Inflammatory macrophage treated with lipopolysaccharide for 1 hour (primary cell): ENCODE results near the gene KIF1A.
A peak's percentile ranks its signal among the peaks of the same experiment; 100 is the strongest.

ENCODE experiments used
- DNase-seq, 2 donors: peaks; one replicate each; pipeline ENCODE4 v3.0.0-alpha.2; 2020 to 2022

Gene KIF1A

GRCh38 chr2:240762971-240763370 is 57.0 kb downstream of the KIF1A start:
- DNase-seq = no peak

GRCh38 chr2:240762249-240762648 is 57.8 kb downstream of the KIF1A start:
- no peak for DNase-seq

- no peak for DNase-seq
These were observed 59.3 kb downstream of the KIF1A start for GRCh38 chr2:240760576-240761246.

DNA sequence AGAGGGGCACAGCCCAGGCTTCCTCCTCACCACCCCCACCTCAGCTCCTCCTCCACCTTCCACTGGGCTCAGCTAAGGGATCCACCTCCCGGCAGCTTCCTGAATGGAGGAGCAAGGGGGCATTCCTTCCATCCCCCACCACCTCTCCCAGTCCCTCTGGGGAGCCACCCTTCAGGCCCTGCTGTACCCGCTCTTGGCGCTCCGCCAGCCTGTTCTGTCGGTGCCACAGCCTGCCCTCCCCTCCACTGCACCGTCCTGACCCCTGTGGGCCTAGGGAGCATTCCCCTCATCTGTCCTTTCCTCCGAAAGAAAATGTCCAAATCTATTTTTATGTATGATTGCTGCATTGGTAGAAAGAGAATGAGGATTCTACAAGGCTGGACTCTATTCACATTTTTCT is 59.9 kb downstream of the KIF1A start:
- no peak for DNase-seq

GRCh38 chr2:240759459-240759858 is 60.6 kb downstream of the KIF1A start:
- DNase-seq = peak; percentile 9 to 46

GRCh38 chr2:240757086-240757614 is 62.9 kb downstream of the KIF1A start:
- DNase-seq = no peak

DNA sequence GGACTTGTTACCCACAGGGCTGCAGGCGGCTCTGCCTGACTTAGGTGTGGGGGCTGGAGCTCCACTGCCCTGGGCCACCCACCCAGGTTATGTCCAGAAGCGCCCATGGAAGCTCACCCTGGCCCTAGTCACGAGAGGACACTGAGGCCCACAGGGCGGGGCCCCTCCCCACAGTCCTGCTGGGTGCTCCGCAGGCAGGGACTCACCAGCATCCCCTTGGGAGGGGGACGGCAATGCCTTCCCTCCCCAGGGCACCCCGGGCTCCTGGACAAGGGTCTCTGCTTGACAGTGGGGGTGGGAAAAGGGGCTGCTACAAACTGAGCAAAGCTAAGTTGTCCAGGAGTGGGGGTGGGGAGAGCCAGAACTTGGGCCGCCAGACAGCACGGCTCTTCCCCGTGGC is 67.8 kb downstream of the KIF1A start:
- DNase-seq = no peak

DNA sequence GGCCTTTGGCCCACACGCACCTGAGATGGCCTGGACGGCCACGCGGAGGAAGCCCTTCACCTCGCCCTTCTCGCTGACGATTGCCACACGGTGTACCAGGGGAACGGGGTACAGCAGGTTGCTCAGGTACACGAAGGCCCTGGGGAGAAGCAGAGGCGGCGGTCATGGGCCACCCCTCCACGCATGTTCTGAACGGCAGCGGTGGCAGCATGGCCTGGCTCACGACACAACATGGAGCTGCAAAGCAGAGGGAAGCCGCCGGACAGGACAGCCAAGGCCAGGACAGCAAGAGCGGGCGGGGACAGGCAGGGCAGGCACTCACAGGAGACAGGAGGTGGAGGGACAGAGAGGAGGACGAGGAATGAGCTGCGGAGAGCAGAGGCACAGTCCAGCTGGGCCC is 69.6 kb downstream of the KIF1A start:
- DNase-seq = no peak

DNA sequence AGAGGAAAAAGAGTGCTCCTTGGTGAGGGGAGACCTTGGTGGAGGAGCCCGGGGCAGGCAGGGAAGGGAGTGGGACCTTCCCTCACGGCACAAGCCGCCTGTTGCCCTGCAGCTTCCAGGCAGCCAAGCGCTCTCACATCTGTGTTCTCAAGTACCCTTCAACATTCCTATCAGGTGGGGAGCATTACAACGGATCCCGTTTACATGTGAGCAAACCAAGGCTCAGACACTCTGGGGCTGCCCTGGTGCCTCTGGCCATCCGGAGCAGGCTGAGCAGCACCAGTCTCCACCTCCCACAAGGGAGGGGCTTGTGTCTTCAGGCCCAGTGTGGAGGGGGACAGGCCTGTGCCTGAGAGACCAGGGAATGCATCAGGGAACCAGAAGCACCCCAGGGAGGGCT is 70.5 kb downstream of the KIF1A start:
- DNase-seq = no peak

DNA sequence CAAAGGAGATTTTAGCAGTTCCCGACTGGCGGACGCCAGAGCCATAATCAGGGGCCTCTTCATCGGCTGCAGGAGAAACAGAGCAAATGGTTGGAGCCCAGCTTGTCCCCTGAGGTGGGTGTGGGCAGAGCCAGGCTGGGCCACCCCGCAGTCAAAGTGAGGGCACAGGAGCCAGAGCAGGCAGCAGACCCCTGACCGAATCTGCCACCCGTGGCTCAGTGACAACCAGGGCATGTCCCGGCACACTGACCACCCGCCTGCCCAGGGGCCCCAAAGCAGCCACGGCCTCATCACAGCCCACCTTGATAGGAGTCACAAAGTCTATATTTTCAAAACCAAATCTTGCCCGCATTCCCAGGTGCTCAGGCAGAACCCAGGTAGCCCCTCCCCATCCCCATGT is 72.8 kb downstream of the KIF1A start:
- DNase-seq = no peak

- no peak for DNase-seq
These were observed 73.3 kb downstream of the KIF1A start for GRCh38 chr2:240746671-240747070.

DNA sequence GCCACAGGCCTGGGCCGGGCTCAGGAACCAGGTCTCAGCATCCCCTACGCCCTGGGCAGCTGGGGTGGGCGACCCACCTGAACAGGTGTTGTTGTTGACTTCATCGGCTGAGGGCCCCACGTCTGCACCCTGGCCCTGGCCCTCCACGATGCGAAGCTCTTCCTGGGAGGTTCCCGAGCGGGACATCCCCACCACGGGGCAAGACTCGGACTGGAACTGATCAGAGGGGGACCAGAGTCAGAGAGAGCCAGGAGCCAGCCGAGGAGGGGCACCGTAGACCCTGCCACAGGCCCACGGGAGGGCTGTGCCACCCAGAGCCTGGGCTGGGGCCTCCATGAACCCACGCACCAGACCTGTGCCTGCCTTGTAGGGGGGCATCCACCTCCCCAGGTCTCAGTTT is 74.1 kb downstream of the KIF1A start:
- DNase-seq = no peak

DNA sequence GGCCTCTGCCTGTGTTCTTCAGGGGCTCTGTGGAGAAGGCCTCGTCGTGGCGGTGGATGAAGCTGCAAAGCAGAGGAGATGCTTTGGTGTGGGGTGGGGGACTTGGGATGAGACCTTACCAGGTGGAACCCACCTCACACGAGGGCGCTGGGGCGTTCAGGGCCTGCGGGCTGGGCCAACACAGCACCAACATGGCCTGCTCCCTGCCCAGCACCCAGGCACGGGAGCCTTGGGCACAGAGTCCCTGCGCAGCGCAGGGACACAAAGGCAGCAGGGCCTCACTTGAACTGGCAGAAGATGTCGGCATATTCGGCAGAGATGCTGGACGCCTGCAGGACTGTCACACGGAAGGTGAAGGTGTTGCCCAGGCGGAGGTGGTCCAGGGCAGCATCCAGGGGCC is 74.6 kb downstream of the KIF1A start:
- DNase-seq = no peak

DNA sequence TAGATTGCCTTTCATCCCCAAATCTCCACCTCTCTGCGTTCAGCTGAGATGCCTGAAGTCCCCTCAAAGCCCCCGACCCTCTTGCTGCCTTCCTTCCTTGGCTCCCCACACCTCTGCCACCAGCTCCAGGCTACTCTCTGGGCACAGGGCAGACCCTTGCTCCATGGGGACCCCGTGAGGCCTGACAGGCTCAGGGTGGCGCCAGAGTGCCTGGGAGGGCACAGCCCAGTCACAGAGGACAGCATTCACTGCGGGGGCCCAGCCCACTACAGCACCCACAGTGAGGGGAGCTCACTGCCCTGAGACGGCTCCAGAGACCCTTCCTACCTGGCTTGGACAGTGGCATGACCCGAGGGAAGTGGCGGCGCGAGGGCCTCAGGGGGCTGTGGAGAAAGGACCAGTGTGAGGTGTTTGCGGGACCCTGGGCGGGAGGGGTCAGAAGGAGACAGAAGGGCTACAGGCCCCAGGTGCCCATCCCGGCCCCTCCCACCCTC is 77.4 kb downstream of the KIF1A start:
- no peak for DNase-seq

DNA sequence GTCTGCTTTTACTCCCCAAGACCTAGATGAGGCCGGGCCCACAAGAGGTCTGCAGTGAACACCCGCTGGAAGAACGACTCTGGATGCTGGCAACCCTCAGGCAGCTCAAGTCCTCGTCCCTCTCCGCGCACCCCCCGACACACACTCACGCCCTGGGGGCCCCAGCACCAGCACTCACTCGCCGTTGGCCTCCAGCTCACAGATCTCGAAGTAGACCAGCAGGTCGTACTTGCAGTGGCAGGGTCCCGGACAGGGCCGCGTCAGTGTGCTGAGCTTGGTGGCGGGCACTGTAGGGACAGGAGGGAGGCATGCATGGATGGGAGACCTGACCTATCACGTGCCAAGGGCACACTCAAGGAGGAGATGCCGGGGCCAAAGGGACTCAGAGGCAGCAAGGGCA is 78.9 kb downstream of the KIF1A start:
- DNase-seq = no peak

DNA sequence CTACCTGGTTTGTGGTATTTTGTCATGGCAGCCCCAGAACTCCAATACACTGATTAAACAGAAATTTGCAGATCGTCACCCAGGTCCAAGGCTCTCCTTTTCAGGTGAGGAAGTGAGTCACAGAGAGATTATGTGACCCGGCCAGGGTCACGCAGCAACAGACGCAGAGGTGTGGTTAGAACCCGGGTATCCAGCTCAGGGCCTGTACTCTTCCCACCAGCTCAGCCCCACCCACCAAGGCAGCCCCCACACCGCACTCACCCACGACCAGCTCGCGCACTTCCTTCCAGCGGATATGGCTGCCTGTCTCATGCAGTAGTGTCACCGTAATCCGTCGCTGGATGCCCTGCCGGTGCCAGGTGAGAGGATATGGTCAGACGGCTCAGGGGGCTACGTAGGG is 80.2 kb downstream of the KIF1A start:
- DNase-seq = no peak

GRCh38 chr2:240737958-240738357 is 82.1 kb downstream of the KIF1A start:
- DNase-seq = no peak

GRCh38 chr2:240737512-240737911 is 82.5 kb downstream of the KIF1A start:
- no peak for DNase-seq

- DNase-seq = no peak
These were observed 83.5 kb downstream of the KIF1A start for GRCh38 chr2:240736281-240737250.

- no peak for DNase-seq
These were observed 84.5 kb downstream of the KIF1A start for GRCh38 chr2:240735476-240735875.

GRCh38 chr2:240734756-240735155 is 85.3 kb downstream of the KIF1A start:
- DNase-seq = no peak

DNA sequence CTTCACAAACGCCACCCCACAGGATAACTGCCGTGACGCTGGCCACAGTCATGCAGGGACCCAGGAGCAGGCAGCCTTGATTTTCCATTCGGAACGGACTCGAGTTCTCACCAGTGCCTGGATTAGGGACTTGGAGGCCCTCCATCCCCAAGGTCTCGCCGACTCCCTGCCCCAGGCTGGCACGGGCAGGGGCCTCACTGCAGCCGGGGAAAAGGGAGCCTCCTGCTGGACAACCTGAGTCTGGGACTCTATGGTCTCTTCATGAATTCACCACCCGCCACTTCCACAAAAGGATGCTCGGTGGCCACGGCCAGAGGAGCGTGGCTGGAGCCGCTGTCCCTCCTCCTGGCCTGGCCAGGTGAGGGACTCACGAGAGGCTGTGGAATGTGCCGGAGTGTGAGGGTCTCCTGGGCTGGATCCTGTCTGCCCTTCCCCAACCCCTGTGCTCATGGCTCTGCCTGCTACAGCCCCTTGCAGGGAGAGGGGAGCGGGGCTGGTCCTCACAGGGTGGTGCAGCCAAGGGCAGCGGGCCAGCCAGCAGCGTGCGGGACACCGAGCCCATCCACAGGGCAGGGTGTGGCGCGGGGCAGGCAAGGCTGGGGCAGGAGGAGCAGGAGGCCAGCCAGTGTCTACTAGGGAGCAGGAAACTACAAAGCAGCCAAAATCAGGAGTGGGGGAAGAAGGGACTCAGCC is 86.1 kb downstream of the KIF1A start:
- DNase-seq = peak; percentile 2 to 17
